ENCODE data around the gene KRT9. TPM values are rescaled to one million over a fixed set of nuclear protein-coding genes. Genes with fewer than 3 reads are reported as not detected.

Gene KRT9
- total and polyA plus RNA-seq, 2 of the 13 experiments (the other 11 are each of a cell fraction or from before 2014, with no cell fraction given) = not detected

GRCh38 chr17:41556306-41556705 is 15.6 kb downstream of the KRT9 start:
- no peak for TF ChIP-seq GATA4 (IDR thresholded peaks at IDR 0.05; ENCODE audit: borderline replicate concordance, low read depth)
- TF ChIP-seq, protein P1, sequence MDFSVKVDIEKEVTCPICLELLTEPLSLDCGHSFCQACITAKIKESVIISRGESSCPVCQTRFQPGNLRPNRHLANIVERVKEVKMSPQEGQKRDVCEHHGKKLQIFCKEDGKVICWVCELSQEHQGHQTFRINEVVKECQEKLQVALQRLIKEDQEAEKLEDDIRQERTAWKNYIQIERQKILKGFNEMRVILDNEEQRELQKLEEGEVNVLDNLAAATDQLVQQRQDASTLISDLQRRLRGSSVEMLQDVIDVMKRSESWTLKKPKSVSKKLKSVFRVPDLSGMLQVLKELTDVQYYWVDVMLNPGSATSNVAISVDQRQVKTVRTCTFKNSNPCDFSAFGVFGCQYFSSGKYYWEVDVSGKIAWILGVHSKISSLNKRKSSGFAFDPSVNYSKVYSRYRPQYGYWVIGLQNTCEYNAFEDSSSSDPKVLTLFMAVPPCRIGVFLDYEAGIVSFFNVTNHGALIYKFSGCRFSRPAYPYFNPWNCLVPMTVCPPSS (IDR thresholded peaks at IDR 0.05) = no peak
- no peak for TF ChIP-seq ZNF891 (CRISPR knock-in tag; IDR thresholded peaks at IDR 0.05)
- Histone ChIP-seq H3K36me3 (replicated peaks in 1 of 2; ENCODE audit: control insufficient read depth in 1 of 2, insufficient read depth in 2 of 2, low read length in 2 of 2) (no peaks in the 10 kb centered on the region), H3K9ac (ENCODE audit: insufficient read depth, low read depth, low read length) (no peak overlapping the region), H3K4me1 (ENCODE audit: insufficient read depth, low read length) (no peaks in the 10 kb centered on the region), H3K4me3 (replicated peaks in 1 of 3; ENCODE audit: insufficient read depth in 1 of 3, low read depth in 2 of 3, low read length in 3 of 3) (no peak overlapping the region), H3K9me3 (ENCODE audit: low read length) (no peaks in the 10 kb centered on the region), H3K4me2 (ENCODE audit: low read depth, low read length) (no peak overlapping the region), H3K27ac (ENCODE audit: extremely low read length, insufficient read depth, low read length) (no peak overlapping the region), H2AFZ (ENCODE audit: low read length) (no peak overlapping the region), H3K79me2 (ENCODE audit: insufficient read depth, low read length) (no peaks in the 10 kb centered on the region), H3K27me3 (ENCODE audit: control insufficient read depth in 1 of 2, insufficient read depth in 2 of 2, low read length in 2 of 2) (peaks cover 4 to 40% of the 10 kb centered on the region in 2 experiments; a peak in 4 of 5 replicates), H4K20me1 (ENCODE audit: insufficient read depth, low read length) (no peaks in the 10 kb centered on the region)
- ATAC-seq (no peak), DNase-seq (ENCODE audit: low spot score) (no peak), FAIRE-seq (no peak)
- in situ Hi-C loops (cut with HindIII; ENCODE audit: extremely low pct_ligation_motif_present, low pct_unique_long_range_greater_than_20kb) (no loop called here), intact Hi-C loops (cut with micrococcal nuclease; ENCODE audit: unreplicated experiment) (no loop called here)
- CTCF ChIA-PET (ENCODE audit: low intra/inter-chr PET ratio, low total read pairs) = no interaction called here
- WGBS (ENCODE audit: low lambda C conversion rate) = 8% methylated on average over 5 of the region's 5 CpGs
- BruUV-seq (replicated peaks) = no TSS peak
- POLR2A ChIA-PET = no interaction called here

GRCh38 chr17:41555105-41555887 is 16.6 kb downstream of the KRT9 start:
- H3K9ac ChIP-seq (ENCODE audit: insufficient read depth, low read depth, low read length) = no peak overlapping the region
- H3K4me1 ChIP-seq (ENCODE audit: insufficient read depth, low read length) = peaks cover 6% of the 10 kb centered on the region
- H3K9me3 ChIP-seq (ENCODE audit: low read length) = no peaks in the 10 kb centered on the region
- no peak overlapping the region for H2AFZ ChIP-seq (ENCODE audit: low read length)
- in situ Hi-C loops (cut with HindIII; ENCODE audit: extremely low pct_ligation_motif_present, low pct_unique_long_range_greater_than_20kb) (no loop called here), intact Hi-C loops (cut with micrococcal nuclease; ENCODE audit: unreplicated experiment) (no loop called here)
- FAIRE-seq (no peak), DNase-seq (ENCODE audit: low spot score) (no peak), ATAC-seq (no peak)
- H3K79me2 ChIP-seq (ENCODE audit: insufficient read depth, low read length) = no peaks in the 10 kb centered on the region
- H4K20me1 ChIP-seq (ENCODE audit: insufficient read depth, low read length) = no peaks in the 10 kb centered on the region
- H3K27me3 ChIP-seq (ENCODE audit: control insufficient read depth in 1 of 2, insufficient read depth in 2 of 2, low read length in 2 of 2) = peaks cover 4 to 39% of the 10 kb centered on the region in 2 experiments; a peak in 4 of 5 replicates
- TF ChIP-seq ZKSCAN8 (CRISPR knock-in tag; IDR thresholded peaks at IDR 0.05; ENCODE audit: borderline replicate concordance) (peak; percentile 84), HMG20A (CRISPR knock-in tag; IDR thresholded peaks at IDR 0.05; ENCODE audit: borderline replicate concordance) (no peak), ZIK1 (CRISPR knock-in tag; IDR thresholded peaks at IDR 0.05; ENCODE audit: borderline replicate concordance, low read depth) (no peak), GZF1 (CRISPR knock-in tag; IDR thresholded peaks at IDR 0.05) (no peak), JUN (CRISPR knock-in tag; IDR thresholded peaks at IDR 0.05) (no peak), CEBPG (CRISPR knock-in tag; IDR thresholded peaks at IDR 0.05) (no peak), ZNF253 (CRISPR knock-in tag; IDR thresholded peaks at IDR 0.05; ENCODE audit: borderline replicate concordance) (no peak)
- TF ChIP-seq, protein P2, sequence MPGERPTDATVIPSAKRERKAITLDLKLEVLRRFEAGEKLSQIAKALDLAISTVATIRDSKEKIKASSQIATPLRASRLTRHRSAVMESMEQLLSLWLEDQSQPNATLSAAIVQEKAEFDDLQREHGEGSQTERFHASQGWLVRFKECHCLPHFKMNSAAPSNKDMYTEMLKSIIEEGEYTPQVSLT (CRISPR knock-in tag; IDR thresholded peaks at IDR 0.05; ENCODE audit: borderline replicate concordance, low read depth) = no peak
- H3K27ac ChIP-seq (ENCODE audit: extremely low read length, insufficient read depth, low read length) = no peak overlapping the region
- ChIA-PET CTCF (ENCODE audit: low intra/inter-chr PET ratio, low total read pairs) (no interaction called here), POLR2A (no interaction called here)
- no peak overlapping the region for H3K4me2 ChIP-seq (ENCODE audit: low read depth, low read length)
- BruUV-seq (replicated peaks) = no TSS peak
- H3K36me3 ChIP-seq (replicated peaks in 1 of 2; ENCODE audit: control insufficient read depth in 1 of 2, insufficient read depth in 2 of 2, low read length in 2 of 2) = no peaks in the 10 kb centered on the region
- no peak overlapping the region for H3K4me3 ChIP-seq (replicated peaks in 1 of 3; ENCODE audit: insufficient read depth in 1 of 3, low read depth in 2 of 3, low read length in 3 of 3)
- 40% methylated on average over 5 of the region's 5 CpGs for WGBS (ENCODE audit: low lambda C conversion rate)

All from HepG2 (cell line).